ENCODE data around the gene MPZL1.
"Not testable (repeated sequence)": the region's sequence is repeated elsewhere in the genome, so short reads cannot be mapped to it uniquely, and the experiment has no call there.

DNA sequence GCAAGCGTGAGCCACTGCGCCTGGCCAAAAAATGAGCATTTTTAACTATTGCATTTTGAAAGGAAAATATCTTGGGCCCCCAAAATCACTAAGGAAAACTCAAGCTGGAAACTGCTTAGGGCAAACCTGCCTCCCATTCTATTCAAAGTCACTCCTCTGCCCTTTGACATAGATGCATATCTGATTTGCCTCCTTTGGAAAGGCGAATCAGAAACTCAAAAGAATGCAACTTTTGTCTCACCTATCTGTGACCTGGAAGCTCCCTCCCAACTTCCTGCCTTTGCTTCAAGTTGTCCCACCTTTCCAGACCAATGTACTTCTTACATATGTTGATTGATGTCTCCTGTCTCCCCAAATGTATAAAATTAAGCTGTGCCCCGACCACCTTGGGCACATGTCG lies 108.9 kb downstream of the MPZL1 start:
- TF ChIP-seq, protein P1, sequence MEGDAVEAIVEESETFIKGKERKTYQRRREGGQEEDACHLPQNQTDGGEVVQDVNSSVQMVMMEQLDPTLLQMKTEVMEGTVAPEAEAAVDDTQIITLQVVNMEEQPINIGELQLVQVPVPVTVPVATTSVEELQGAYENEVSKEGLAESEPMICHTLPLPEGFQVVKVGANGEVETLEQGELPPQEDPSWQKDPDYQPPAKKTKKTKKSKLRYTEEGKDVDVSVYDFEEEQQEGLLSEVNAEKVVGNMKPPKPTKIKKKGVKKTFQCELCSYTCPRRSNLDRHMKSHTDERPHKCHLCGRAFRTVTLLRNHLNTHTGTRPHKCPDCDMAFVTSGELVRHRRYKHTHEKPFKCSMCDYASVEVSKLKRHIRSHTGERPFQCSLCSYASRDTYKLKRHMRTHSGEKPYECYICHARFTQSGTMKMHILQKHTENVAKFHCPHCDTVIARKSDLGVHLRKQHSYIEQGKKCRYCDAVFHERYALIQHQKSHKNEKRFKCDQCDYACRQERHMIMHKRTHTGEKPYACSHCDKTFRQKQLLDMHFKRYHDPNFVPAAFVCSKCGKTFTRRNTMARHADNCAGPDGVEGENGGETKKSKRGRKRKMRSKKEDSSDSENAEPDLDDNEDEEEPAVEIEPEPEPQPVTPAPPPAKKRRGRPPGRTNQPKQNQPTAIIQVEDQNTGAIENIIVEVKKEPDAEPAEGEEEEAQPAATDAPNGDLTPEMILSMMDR (IDR thresholded peaks at IDR 0.05; ENCODE audit: borderline replicate concordance, extremely low read depth, low read length, poor library complexity, severe bottlenecking) = not testable (repeated sequence)
- not testable (repeated sequence) for TF ChIP-seq EZH2 (IDR thresholded peaks at IDR 0.05; ENCODE audit: borderline replicate concordance, low read depth, low read length, severe bottlenecking)

All from DND-41 (cell line).